GM12878 (cell line): Measurements from ENCODE around the gene LAMB4. TPM values are rescaled to one million over a fixed set of nuclear protein-coding genes. Genes with fewer than 3 reads are reported as not detected.
A peak's percentile ranks its signal among the peaks of the same experiment; 100 is the strongest.

Source experiments
- ATAC-seq: fragments of 200-7000 bp; cut with Tn5 transposase; 3 replicates; pipeline ENCODE4 v1.9.1; 2020; ENCODE audit warnings: mild to moderate bottlenecking, moderate library complexity
- BruUV-seq: library from RNA; stranded (reverse); fragments of 400-500 nt; replicated peaks from 2 replicates; lab custom pipeline; 2021; lab: Mats Ljungman, UMichigan
- CTCF ChIA-PET: fragments of 300-600 bp; sonication (Branson Sonifier 250); formaldehyde crosslinking; extraction: SDS; loops from one replicate; lab custom pipeline; 2021; ENCODE audit warnings: inconsistent platforms; lab: Yijun Ruan, JAX
- POLR2A ChIA-PET: fragments of 350-600 bp; formaldehyde crosslinking; extraction: SDS; loops from one replicate; lab custom pipeline; 2021; ENCODE audit warnings: inconsistent platforms; lab: Charles Lee
- RAD21 ChIA-PET: fragments of 300-600 bp; sonication (Branson Sonifier 250); formaldehyde crosslinking; loops from one replicate; lab custom pipeline; 2023; ENCODE audit warnings: antibody characterized with exemption; ENCODE audit not compliant: unreplicated experiment; lab: Charles Lee
- SMC1A ChIA-PET: fragments of 300-600 bp; sonication (Branson Sonifier 250); formaldehyde crosslinking; loops from one replicate; lab custom pipeline; 2023; ENCODE audit not compliant: unreplicated experiment, uncharacterized antibody; lab: Charles Lee
- DNase-seq: peaks from one replicate; pipeline ENCODE4 v3.0.0-alpha.2; 2011; ENCODE audit warnings: low read depth, low spot score
- FAIRE-seq: peaks from 3 replicates; lab custom pipeline; 2011; peaks lifted over from hg19 to GRCh38; lab: Jason Lieb, UNC
- H2AFZ ChIP-seq: 2 replicates; pipeline ENCODE4 v1.6.0; 2011; ENCODE audit warnings: low read depth, low read length, control low read depth; ENCODE audit not compliant: control insufficient read depth
- H3K27ac ChIP-seq: 2 replicates; pipeline ENCODE4 v1.5.1; 2011; ENCODE audit warnings: control low read depth; ENCODE audit not compliant: control insufficient read depth, insufficient read depth
- H3K27me3 ChIP-seq, 2 experiments: replicated peaks in 1 of 2; 2 replicates each; pipeline versions ENCODE4 v1.6.0 to v1.6.1; 2011; ENCODE audit warnings: low read length in 1 of 2; ENCODE audit not compliant: control insufficient read depth in 2 of 2, insufficient read depth in 2 of 2
- H3K36me3 ChIP-seq, 2 experiments: 2 replicates each; pipeline ENCODE4 v1.5.1; 2011; ENCODE audit warnings: low read length in 1 of 2; ENCODE audit not compliant: control insufficient read depth in 2 of 2, insufficient read depth in 2 of 2
- H3K4me1 ChIP-seq: 2 replicates; pipeline ENCODE4 v1.6.1; 2011; ENCODE audit warnings: mild to moderate bottlenecking, low read length, moderate library complexity, mixed read lengths; ENCODE audit not compliant: control insufficient read depth, insufficient read depth
- H3K4me2 ChIP-seq: 2 replicates; pipeline ENCODE4 v1.6.0; 2011; ENCODE audit warnings: control low read depth; ENCODE audit not compliant: control insufficient read depth, insufficient read depth
- H3K4me3 ChIP-seq: fragments of 200-600 bp; sonication (generic); 2 replicates; pipeline ENCODE4 v1.5.1; 2016
- H3K79me2 ChIP-seq: 2 replicates; pipeline ENCODE4 v1.6.0; 2011; ENCODE audit warnings: low read length; ENCODE audit not compliant: control insufficient read depth, insufficient read depth
- H3K9ac ChIP-seq: 2 replicates; pipeline ENCODE4 v1.8.0; 2011; ENCODE audit warnings: low read length, control low read depth, mixed read lengths; ENCODE audit not compliant: control insufficient read depth, insufficient read depth
- H3K9me3 ChIP-seq: replicated peaks from 3 replicates; pipeline ENCODE4 v1.5.1; 2011; ENCODE audit warnings: mild to moderate bottlenecking, low read length; ENCODE audit not compliant: control insufficient read depth, insufficient read depth
- H4K20me1 ChIP-seq: 2 replicates; pipeline ENCODE4 v1.6.0; 2011; ENCODE audit not compliant: control insufficient read depth, insufficient read depth
- BCL11A ChIP-seq: IDR thresholded peaks from 2 replicates; pipeline ENCODE4 v1.6.1; 2011; ENCODE audit warnings: low read depth, low read length
- EED ChIP-seq: sonication (generic); IDR thresholded peaks from 2 replicates; pipeline ENCODE4 v1.6.1; 2016; ENCODE audit warnings: antibody characterized with exemption, low read depth
- HDGF ChIP-seq: fragments of 450-650 bp; IDR thresholded peaks from 2 replicates; pipeline ENCODE4 v1.6.1; 2016; ENCODE audit warnings: antibody characterized with exemption
- IKZF1 ChIP-seq: fragments of 450-650 bp; conservative IDR thresholded peaks from 2 replicates; pipeline ENCODE4 v1.6.1; 2017; ENCODE audit warnings: antibody characterized with exemption, mild to moderate bottlenecking
- IKZF2 ChIP-seq, 2 experiments: fragments of 450-650 bp; IDR thresholded peaks; 2 replicates each; pipeline ENCODE4 v1.6.1; 2017; ENCODE audit warnings: mild to moderate bottlenecking in 2 of 2, moderate library complexity in 2 of 2
- MEF2B ChIP-seq: fragments of 450-650 bp; IDR thresholded peaks from 2 replicates; pipeline ENCODE4 v1.6.1; 2018; ENCODE audit warnings: mild to moderate bottlenecking, moderate library complexity; ENCODE audit not compliant: partially characterized antibody, poor library complexity, severe bottlenecking
- MTA2 ChIP-seq: fragments of 450-650 bp; IDR thresholded peaks from 2 replicates; pipeline ENCODE4 v1.6.1; 2016; ENCODE audit warnings: low read depth, mild to moderate bottlenecking, moderate library complexity
- NBN ChIP-seq: fragments of 450-650 bp; IDR thresholded peaks from 2 replicates; pipeline ENCODE4 v1.6.1; 2016
- NFIC ChIP-seq: IDR thresholded peaks from 2 replicates; pipeline ENCODE4 v1.6.1; 2012; ENCODE audit warnings: low read depth, mild to moderate bottlenecking, inconsistent platforms, low read length, moderate library complexity
- RUNX3 ChIP-seq: IDR thresholded peaks from 2 replicates; pipeline ENCODE4 v1.6.1; 2012; ENCODE audit warnings: low read length, inconsistent platforms
- TCF12 ChIP-seq: IDR thresholded peaks from 2 replicates; pipeline ENCODE4 v1.6.1; 2011; ENCODE audit warnings: low read depth, mild to moderate bottlenecking, low read length
- ZBED1 ChIP-seq: IDR thresholded peaks from 2 replicates; pipeline ENCODE4 v1.6.1; 2016; ENCODE audit warnings: borderline replicate concordance
- ZZZ3 ChIP-seq: IDR thresholded peaks from 2 replicates; pipeline ENCODE4 v1.6.1; 2011; ENCODE audit warnings: low read depth; ENCODE audit not compliant: control insufficient read depth, insufficient read length
- in situ Hi-C: fragments of 300-500 bp; cut with MboI; formaldehyde crosslinking; loops from 9 replicates; pipeline ENCODE4 v1.14.3; 2018; ENCODE audit warnings: mixed read lengths
- intact Hi-C: fragments of 100-400 bp; cut with micrococcal nuclease; formaldehyde crosslinking; loops from one replicate; pipeline ENCODE4 v1.14.2; 2022; ENCODE audit not compliant: unreplicated experiment
- polyA plus RNA-seq, 11 experiments: library from polyadenylated mRNA; depleted of rRNA in 4 of 11; unstranded in 6 of 11; stranded (reverse) in 5 of 11; fragments of >200 nt; fragmentation: Nextera tagmentation in 4 of 11; fragmentation: Illumina TruSeq in 1 of 11; extraction: Ambion mirVana in 4 of 11; extraction: Trizol in 1 of 11; gene quantifications; 1 replicate in 1 of 11; 2 replicates in 10 of 11; pipeline versions ENCODE4 v1.2.1 to v1.2.3, GENCODE V29; 2011 to 2016; ENCODE audit warnings: inconsistent platforms in 2 of 11, missing spikeins in 2 of 11, low read depth in 1 of 11
- total RNA-seq, 4 experiments: library from RNA; depleted of rRNA in 3 of 4; stranded (reverse); fragments of >200 nt in 3 of 4; fragmentation: Illumina TruSeq in 1 of 4; extraction: Trizol in 1 of 4; gene quantifications; 2 replicates each; pipeline versions ENCODE4 v1.2.1 to v1.2.3, GENCODE V29; 2013 to 2021
- TF ChIP-seq, protein P1 (sequence below): IDR thresholded peaks from 2 replicates; pipeline ENCODE4 v1.6.1; 2011; ENCODE audit warnings: borderline replicate concordance, low read depth, mild to moderate bottlenecking, moderate library complexity, low read length; ENCODE audit not compliant: insufficient read depth, poor library complexity, severe bottlenecking
- TF ChIP-seq, protein P2 (sequence below): fragments of 450-650 bp; formaldehyde crosslinking; IDR thresholded peaks from 2 replicates; pipeline ENCODE4 v1.4.0; 2020; ENCODE audit warnings: mild to moderate bottlenecking, moderate library complexity
- TF ChIP-seq, protein P3 (sequence below): IDR thresholded peaks from 2 replicates; pipeline ENCODE4 v1.6.1; 2012; ENCODE audit warnings: low read length, inconsistent platforms
- TF ChIP-seq, protein P4 (sequence below): fragments of 450-650 bp; IDR thresholded peaks from 2 replicates; pipeline ENCODE4 v1.6.1; 2017; ENCODE audit warnings: low read depth, mild to moderate bottlenecking, moderate library complexity

Gene LAMB4
- total and polyA plus RNA-seq, 10 of the 15 experiments (the other 5 are each of a cell fraction or from before 2014, with no cell fraction given), result 0.04 to 0.06 TPM; not detected in 8

DNA sequence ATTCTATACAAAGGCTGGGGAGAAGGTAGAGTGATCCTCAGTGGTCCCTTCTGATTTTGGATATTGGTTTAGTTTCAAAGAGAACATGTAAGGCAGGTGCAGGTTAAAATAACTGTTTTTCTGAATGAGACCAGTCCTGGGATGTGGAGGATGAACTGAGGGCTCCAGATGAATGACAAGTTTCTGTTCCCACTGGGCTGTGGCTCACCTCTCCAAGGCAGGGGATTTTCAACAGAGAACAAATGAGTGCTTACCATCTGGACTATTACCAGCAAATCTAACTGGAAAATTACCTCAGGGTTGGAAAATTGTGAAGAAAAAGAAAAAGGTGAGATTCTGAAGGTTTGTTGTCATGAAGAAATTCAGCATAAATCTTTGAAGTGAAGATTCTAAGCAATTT, 8.0 kb downstream of the LAMB4 start:
- SMC1A ChIA-PET, result interaction anchor here (1.3 to 3.9 kb wide), 6 partner anchors 9 to 23 kb away, joined by 6 to 65 read pairs (median 20); partner anchors contain the start of gene LAMB4
- Histone ChIP-seq H3K4me1 (no peaks in the 10 kb centered on the region), H3K27me3 (0 out of 4 replicates have a peak, but pooled peaks cover 0 to 3% of the 10 kb centered on the region in 2 experiments), H3K4me3 (no peak overlapping the region), H4K20me1 (no peaks in the 10 kb centered on the region), H3K79me2 (no peaks in the 10 kb centered on the region), H3K9me3 (no peaks in the 10 kb centered on the region), H3K4me2 (no peak overlapping the region), H3K9ac (no peak overlapping the region), H3K36me3 (no peaks in the 10 kb centered on the region), H2AFZ (no peak overlapping the region), H3K27ac (no peak overlapping the region)
- CTCF ChIA-PET, result interaction anchor here (0.9 to 4.1 kb wide), 5 partner anchors 9 to 101 kb away, joined by 3 to 34 read pairs (median 6); partner anchors contain the start of gene LAMB4
- intact Hi-C loops, result no loop called here
- BruUV-seq, result no TSS peak
- ATAC-seq, result peak; percentile 49
- RAD21 ChIA-PET, result interaction anchor here (0.8 to 2.1 kb wide), 7 partner anchors 10 to 23 kb away, joined by 3 to 16 read pairs (median 5); no protein-coding TSS in a partner anchor
- POLR2A ChIA-PET, result interaction anchor here (3.3 kb wide), 1 partner anchor 11 kb away, joined by 31 read pairs; no protein-coding TSS in a partner anchor
- FAIRE-seq, result no peak
- TF ChIP-seq MEF2B (peak; percentile 33), BCL11A (peak; percentile 38; the same call in 1 of the 2 replicates), NFIC (peak; percentile 48; the same call in 1 of the 2 replicates), NBN (0 out of 2 replicates have a peak, but pooled peaks have one; percentile 24), EED (peak; percentile 30; the same call in 1 of the 2 replicates), ZZZ3 (no peak), ZBED1 (no peak), IKZF2 (IDR thresholded peaks at IDR 0.05) (peak; percentile 59 to 63; a peak in 2 of 4 replicates), RUNX3 (peak; percentile 28; the same call in 1 of the 2 replicates), HDGF (no peak), MTA2 (peak; percentile 59), TCF12 (0 out of 2 replicates have a peak, but pooled peaks have one; percentile 31), IKZF1 (peak; percentile 62)
- TF ChIP-seq, protein P1, sequence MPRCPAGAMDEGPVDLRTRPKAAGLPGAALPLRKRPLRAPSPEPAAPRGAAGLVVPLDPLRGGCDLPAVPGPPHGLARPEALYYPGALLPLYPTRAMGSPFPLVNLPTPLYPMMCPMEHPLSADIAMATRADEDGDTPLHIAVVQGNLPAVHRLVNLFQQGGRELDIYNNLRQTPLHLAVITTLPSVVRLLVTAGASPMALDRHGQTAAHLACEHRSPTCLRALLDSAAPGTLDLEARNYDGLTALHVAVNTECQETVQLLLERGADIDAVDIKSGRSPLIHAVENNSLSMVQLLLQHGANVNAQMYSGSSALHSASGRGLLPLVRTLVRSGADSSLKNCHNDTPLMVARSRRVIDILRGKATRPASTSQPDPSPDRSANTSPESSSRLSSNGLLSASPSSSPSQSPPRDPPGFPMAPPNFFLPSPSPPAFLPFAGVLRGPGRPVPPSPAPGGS, result no peak
- TF ChIP-seq, protein P2, sequence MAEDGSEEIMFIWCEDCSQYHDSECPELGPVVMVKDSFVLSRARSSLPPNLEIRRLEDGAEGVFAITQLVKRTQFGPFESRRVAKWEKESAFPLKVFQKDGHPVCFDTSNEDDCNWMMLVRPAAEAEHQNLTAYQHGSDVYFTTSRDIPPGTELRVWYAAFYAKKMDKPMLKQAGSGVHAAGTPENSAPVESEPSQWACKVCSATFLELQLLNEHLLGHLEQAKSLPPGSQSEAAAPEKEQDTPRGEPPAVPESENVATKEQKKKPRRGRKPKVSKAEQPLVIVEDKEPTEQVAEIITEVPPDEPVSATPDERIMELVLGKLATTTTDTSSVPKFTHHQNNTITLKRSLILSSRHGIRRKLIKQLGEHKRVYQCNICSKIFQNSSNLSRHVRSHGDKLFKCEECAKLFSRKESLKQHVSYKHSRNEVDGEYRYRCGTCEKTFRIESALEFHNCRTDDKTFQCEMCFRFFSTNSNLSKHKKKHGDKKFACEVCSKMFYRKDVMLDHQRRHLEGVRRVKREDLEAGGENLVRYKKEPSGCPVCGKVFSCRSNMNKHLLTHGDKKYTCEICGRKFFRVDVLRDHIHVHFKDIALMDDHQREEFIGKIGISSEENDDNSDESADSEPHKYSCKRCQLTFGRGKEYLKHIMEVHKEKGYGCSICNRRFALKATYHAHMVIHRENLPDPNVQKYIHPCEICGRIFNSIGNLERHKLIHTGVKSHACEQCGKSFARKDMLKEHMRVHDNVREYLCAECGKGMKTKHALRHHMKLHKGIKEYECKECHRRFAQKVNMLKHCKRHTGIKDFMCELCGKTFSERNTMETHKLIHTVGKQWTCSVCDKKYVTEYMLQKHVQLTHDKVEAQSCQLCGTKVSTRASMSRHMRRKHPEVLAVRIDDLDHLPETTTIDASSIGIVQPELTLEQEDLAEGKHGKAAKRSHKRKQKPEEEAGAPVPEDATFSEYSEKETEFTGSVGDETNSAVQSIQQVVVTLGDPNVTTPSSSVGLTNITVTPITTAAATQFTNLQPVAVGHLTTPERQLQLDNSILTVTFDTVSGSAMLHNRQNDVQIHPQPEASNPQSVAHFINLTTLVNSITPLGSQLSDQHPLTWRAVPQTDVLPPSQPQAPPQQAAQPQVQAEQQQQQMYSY (CRISPR knock-in tag), result no peak
- TF ChIP-seq, protein P3, sequence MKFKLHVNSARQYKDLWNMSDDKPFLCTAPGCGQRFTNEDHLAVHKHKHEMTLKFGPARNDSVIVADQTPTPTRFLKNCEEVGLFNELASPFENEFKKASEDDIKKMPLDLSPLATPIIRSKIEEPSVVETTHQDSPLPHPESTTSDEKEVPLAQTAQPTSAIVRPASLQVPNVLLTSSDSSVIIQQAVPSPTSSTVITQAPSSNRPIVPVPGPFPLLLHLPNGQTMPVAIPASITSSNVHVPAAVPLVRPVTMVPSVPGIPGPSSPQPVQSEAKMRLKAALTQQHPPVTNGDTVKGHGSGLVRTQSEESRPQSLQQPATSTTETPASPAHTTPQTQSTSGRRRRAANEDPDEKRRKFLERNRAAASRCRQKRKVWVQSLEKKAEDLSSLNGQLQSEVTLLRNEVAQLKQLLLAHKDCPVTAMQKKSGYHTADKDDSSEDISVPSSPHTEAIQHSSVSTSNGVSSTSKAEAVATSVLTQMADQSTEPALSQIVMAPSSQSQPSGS, result 0 out of 2 replicates have a peak, but pooled peaks have one; percentile 28
- TF ChIP-seq, protein P4, sequence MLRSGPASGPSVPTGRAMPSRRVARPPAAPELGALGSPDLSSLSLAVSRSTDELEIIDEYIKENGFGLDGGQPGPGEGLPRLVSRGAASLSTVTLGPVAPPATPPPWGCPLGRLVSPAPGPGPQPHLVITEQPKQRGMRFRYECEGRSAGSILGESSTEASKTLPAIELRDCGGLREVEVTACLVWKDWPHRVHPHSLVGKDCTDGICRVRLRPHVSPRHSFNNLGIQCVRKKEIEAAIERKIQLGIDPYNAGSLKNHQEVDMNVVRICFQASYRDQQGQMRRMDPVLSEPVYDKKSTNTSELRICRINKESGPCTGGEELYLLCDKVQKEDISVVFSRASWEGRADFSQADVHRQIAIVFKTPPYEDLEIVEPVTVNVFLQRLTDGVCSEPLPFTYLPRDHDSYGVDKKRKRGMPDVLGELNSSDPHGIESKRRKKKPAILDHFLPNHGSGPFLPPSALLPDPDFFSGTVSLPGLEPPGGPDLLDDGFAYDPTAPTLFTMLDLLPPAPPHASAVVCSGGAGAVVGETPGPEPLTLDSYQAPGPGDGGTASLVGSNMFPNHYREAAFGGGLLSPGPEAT, result 0 out of 2 replicates have a peak, but pooled peaks have one; percentile 58
- no peak for DNase-seq
- in situ Hi-C loops, result no loop called here
